GM19239 (cell line): ENCODE measurements around the gene IRX1.

ENCODE experiments used
- DNase-seq: peaks from one replicate; pipeline ENCODE4 v3.0.0; 2011; ENCODE audit warnings: low spot score; ENCODE audit not compliant: insufficient read length
- FAIRE-seq: peaks from 2 replicates; lab custom pipeline; 2011; peaks lifted over from hg19 to GRCh38; lab: Jason Lieb, UNC

Gene IRX1

GRCh38 chr5:3595006-3595961 is at the start of gene IRX1:
TSS of gene IRX1 (plus strand) at chr5:3595832. CDS start at chr5:3596106, 274 bp downstream.
- no peak for FAIRE-seq
- no peak for DNase-seq

DNA sequence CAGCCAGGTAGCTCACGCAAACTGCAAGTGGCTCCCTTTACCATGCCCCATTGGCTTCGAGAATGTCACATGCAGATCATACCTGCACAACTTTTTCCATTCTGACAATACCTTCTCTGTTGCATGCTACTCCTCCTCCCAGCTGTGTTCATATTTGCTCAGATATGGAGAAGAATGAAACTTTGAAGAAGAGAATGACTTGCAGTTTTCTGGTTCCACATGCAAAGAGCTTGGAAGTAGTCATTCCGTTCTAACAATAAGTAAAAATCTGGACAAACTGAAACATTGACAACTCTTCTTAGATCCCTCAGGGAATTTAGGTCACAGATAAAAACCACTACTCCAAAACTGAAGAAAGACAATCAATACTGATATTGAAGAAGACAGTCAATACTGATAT is 49.6 kb upstream of the IRX1 start:
- FAIRE-seq (no peak), DNase-seq (no peak)

- DNase-seq, result no peak
- FAIRE-seq, result no peak
Observed at GRCh38 chr5:3564116-3564515, 31.5 kb upstream of the IRX1 start.

DNA sequence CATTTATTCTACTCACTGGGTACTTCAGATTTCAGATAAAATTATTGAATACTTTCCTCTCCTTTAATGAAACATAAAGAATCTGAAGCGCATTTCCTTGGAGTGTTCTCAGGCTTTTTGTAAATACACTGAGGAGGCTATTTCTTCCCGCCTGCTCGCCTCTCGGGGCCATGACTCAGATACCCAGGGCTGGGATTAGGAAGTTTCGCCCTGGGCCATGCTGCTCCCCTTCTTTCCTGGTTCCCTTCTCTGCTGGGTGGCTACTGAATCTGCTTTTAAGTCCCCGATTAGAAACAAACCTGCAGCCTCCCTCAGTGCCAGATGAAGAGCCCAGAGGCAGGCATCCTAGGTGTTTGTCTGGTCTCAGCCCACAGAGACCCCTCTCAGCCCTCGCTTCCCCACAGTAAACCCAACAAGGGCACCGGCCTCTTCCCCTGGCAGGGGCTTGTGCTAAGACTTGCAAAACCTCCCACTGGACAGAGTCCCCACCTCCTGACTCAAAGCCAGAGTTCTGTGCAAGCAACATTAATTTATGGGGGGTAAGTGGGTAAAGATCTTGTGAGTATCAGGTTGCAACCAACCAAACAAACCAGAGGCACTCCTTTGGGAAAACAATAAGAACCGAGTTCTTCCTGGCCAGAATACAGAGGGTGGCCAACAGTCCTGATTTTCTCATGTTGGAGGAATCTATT is 30.7 kb upstream of the IRX1 start:
- FAIRE-seq (no peak), DNase-seq (no peak)

- no peak for DNase-seq
- no peak for FAIRE-seq
Observed at GRCh38 chr5:3584724-3585531, 10.7 kb upstream of the IRX1 start.

DNA sequence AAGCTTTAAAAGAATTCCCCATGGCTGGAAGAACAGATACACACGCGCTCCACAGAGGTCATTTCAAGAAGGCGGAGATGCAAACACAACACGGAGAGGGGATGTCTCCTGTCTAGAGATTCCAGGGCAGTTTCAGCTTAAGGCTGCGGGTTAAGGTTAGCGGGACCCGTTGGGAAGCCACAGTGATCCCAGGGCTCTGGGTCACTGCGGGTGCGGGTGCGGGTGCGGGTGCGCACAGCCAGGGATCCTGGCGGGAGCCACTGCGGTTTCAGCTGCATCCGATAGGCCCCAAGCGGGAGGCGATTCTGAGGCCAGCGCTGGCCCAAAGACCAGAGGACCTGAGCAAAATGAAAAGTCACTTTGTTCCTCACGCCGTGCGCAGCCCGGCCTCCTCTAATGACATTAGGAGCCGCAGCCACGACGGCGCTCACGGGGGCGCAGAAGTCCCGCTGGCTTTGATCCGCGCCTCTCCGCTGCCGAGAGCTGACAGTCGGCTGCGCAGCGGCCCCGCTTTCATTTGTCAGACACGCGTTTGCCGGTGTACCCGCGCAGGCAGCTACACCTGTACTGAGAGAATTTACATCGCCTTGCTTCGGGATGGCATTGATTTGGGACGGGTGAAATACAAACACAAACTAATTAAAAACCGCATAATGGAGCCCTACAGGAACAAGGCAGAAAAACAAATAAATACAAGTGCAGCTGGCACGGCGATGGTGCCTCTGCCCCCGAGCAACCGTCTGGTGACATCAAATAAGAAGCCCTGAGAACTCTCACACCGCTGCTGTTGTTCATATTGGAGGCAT is 5.3 kb upstream of the IRX1 start:
- FAIRE-seq (no peak), DNase-seq (no peak)

GRCh38 chr5:3590967-3591900 is 4.4 kb upstream of the IRX1 start:
- DNase-seq, result no peak
- FAIRE-seq, result no peak

GRCh38 chr5:3592298-3592697 is 3.3 kb upstream of the IRX1 start:
- FAIRE-seq, result no peak
- DNase-seq, result no peak

DNA sequence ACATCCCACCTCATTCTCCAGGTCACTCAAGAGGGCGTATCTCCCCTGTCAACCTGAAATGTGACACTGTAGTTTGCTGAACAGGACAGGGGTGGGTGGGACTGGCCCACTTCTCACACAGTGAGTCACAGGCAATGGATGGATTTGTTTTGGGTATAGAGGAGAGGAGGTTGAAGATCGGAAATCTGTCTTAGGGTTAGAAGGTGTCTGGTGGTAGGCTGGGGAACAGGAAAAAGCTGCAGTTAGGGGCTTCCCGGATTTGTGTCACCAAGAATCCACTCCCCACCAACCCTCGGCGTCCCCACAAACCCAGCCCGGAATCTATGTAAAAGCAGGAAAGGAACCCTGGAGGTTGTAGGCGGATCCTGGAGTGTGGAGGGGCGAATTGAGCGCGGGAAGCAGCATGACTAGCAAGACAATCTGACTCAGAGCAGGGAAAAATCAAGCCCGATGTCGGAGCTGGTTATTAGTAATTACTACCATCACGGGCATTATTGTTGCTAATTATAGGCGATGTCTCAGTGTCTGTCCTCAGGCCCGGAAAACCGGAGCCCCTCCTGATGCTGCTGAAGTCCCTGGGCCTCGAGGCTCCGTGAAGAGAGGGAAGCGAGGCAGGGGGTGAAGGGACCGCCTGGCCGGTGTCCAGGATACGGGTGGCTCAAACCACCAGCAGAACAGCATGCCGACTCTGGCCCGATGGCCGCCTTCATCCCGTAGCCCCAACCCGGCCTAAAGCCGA is 1.7 kb upstream of the IRX1 start:
- DNase-seq (no peak), FAIRE-seq (no peak)

DNA sequence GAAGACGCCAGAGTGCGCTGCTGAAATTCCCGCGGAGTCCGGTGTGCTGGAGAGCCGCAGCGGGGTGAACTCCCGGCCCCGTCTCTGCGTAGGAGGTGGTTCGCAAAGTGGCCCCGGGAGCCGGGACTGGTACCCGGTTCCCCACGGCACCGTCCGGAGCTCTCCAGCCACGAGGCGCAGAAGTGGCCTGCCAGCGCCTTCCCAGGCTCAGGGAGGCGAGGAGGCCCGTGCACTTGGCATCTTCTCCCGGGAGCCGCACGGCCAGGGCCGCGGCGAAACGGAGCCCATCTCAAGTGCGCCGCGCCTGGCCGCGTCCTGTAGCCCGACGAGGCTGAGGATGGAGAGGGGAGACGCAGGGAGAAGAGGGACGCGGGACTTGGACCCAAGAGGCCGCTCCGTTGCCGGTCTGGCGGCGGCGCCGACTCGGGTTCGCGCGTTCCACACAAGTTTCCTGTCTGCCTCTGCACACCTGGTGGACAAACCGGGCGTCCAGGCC is 1.1 kb upstream of the IRX1 start:
- DNase-seq (no peak), FAIRE-seq (no peak)

GRCh38 chr5:3596261-3596825 is 711 bp downstream of the IRX1 start:
- FAIRE-seq, result no peak
- DNase-seq, result no peak

DNA sequence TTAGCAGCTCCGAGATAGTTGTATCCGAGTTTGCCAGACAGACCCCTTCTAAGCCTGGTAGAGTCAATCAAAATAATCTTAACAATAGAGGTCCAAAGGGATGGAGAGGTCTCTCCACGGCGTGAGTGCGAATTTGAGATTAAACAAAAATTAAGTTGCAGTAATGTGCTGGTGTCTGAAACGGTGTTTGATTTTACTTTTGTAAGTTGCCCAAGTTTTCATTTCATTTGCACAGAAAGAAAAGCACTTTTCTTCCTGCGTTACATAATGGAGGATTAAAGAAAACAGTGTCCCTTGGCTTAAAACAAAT is 1.2 kb downstream of the IRX1 start:
- FAIRE-seq (no peak), DNase-seq (no peak)

DNA sequence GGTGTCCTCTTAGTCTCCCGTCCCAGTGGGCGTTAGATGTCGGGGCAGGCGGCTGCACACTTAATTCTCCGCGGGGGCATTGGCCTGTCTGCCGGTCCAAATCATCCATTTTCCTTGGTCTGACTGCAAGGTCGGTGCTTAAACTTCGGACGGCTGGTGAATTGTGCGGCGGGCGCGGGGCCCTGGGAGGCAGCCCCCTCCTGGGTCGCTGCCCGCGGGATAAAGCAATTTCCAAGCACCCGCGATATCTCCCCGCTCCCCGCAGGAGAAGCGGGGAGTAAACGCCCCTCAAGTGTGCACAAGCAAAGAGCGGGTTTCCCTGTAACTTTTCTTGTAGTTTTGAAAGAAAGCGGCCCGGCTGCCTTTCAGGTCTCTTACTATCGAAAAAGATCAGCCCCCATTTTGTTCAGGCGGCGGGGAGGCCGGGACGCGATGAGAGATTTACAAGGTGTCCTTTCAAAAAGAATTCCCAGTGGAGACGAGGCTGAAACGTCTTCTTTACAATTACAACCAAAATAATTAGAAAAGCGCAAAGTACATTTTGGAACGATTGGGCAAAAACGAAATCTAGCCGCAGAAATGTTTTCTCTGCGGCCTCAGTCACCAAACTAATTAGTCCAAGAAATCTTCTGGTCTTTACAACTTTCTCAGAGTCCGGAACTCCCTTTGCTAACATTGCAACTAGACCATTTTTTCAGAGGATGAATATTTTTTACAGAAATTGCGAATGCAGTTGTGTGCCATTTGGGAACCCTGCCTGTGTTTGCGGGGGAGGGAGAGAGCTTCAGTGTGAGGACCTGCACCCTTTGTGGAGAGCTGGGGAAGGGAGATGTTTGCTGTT is 1.8 kb downstream of the IRX1 start:
- DNase-seq (no peak), FAIRE-seq (no peak)

GRCh38 chr5:3598207-3598606 is 2.6 kb downstream of the IRX1 start:
- no peak for FAIRE-seq
- no peak for DNase-seq

DNA sequence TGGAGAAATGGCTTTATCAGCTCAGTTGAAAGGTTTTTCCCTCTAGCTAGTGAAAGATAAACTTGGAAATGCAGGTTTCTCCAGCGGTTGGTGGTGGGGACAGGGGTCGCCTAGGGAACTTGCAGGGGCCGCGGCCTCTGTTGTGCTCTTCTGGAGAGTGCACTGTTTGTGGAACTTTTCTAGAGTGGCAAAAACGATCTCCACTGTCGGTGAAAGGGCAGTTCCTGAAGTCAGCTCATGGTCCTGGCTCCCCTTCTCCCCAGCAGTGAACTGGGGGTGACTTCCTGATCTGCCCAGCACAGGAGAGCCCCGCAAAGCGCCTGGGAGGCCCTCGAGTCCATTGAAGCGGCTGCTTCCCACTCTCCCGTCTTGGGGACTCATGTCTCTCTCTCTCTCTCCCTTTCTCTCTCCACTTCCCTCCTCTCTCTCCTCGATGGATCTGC is 3.2 kb downstream of the IRX1 start:
- no peak for FAIRE-seq
- no peak for DNase-seq

- DNase-seq (no peak), FAIRE-seq (no peak)
Observed at GRCh38 chr5:3599226-3600105, 3.8 kb downstream of the IRX1 start.
